HG03378 (cell line): Measurements from ENCODE around the gene CNIH3.

ENCODE experiments used
- ATAC-seq: cut with Tn5 transposase; IDR thresholded peaks from one replicate; pipeline ENCODE4 v1.9.1; 2021; ENCODE audit warnings: mild to moderate bottlenecking, moderate library complexity; ENCODE audit not compliant: unreplicated experiment

Gene CNIH3

GRCh38 chr1:224739997-224740684 lies 124.0 kb downstream of the CNIH3 start:
- ATAC-seq = peak; percentile 88

GRCh38 chr1:224740685-224741052 lies 124.6 kb downstream of the CNIH3 start:
- no peak for ATAC-seq

GRCh38 chr1:224742349-224742748 lies 126.2 kb downstream of the CNIH3 start:
- no peak for ATAC-seq

- no peak for ATAC-seq
Observed at GRCh38 chr1:224743608-224744164, 127.6 kb downstream of the CNIH3 start.

- ATAC-seq = no peak
Observed at GRCh38 chr1:224744521-224744920, 128.4 kb downstream of the CNIH3 start.

GRCh38 chr1:224745394-224745793 lies 129.3 kb downstream of the CNIH3 start:
- ATAC-seq = no peak

GRCh38 chr1:224745924-224746323 lies 129.8 kb downstream of the CNIH3 start:
- peak; percentile 44 for ATAC-seq

- peak; percentile 58 for ATAC-seq
Observed at GRCh38 chr1:224747578-224747977, 131.5 kb downstream of the CNIH3 start.

GRCh38 chr1:224749916-224750315 lies 133.8 kb downstream of the CNIH3 start:
- no peak for ATAC-seq

GRCh38 chr1:224751624-224752311 lies 135.7 kb downstream of the CNIH3 start:
- ATAC-seq = no peak

- no peak for ATAC-seq
Observed at GRCh38 chr1:224753491-224753890, 137.4 kb downstream of the CNIH3 start.

- ATAC-seq = no peak
Observed at GRCh38 chr1:224755586-224755985, 139.5 kb downstream of the CNIH3 start.

- ATAC-seq = no peak
Observed at GRCh38 chr1:224757508-224757907, 141.4 kb downstream of the CNIH3 start.

- ATAC-seq = no peak
Observed at GRCh38 chr1:224759135-224759534, 143.0 kb downstream of the CNIH3 start.

GRCh38 chr1:224759681-224760091 lies 143.6 kb downstream of the CNIH3 start:
- no peak for ATAC-seq

- no peak for ATAC-seq
Observed at GRCh38 chr1:224760163-224760562, 144.0 kb downstream of the CNIH3 start.

- ATAC-seq = no peak
Observed at GRCh38 chr1:224761245-224761644, 145.1 kb downstream of the CNIH3 start.

GRCh38 chr1:224762046-224762445 lies 145.9 kb downstream of the CNIH3 start:
- no peak for ATAC-seq

- no peak for ATAC-seq
Observed at GRCh38 chr1:224762701-224763100, 146.6 kb downstream of the CNIH3 start.

GRCh38 chr1:224763126-224763775 lies 147.1 kb downstream of the CNIH3 start:
- no peak for ATAC-seq

GRCh38 chr1:224766266-224766665 lies 150.1 kb downstream of the CNIH3 start:
- no peak for ATAC-seq

- no peak for ATAC-seq
Observed at GRCh38 chr1:224767031-224767430, 150.9 kb downstream of the CNIH3 start.
